KBM-7 (cell line): Measurements from ENCODE around the gene ZBTB8B.
A peak's percentile ranks its signal among the peaks of the same experiment; 100 is the strongest.

Experiments used
- DNase-seq: peaks from one replicate; pipeline ENCODE4 v3.0.0-alpha.2; 2015
- in situ Hi-C: fragments of 300-500 bp; cut with MboI; formaldehyde crosslinking; loops from 2 replicates; pipeline ENCODE4 v1.14.3; 2020; ENCODE audit warnings: low sequenced_read_pairs, low pct_unique_long_range_greater_than_20kb, mixed read lengths

Gene ZBTB8B

DNA sequence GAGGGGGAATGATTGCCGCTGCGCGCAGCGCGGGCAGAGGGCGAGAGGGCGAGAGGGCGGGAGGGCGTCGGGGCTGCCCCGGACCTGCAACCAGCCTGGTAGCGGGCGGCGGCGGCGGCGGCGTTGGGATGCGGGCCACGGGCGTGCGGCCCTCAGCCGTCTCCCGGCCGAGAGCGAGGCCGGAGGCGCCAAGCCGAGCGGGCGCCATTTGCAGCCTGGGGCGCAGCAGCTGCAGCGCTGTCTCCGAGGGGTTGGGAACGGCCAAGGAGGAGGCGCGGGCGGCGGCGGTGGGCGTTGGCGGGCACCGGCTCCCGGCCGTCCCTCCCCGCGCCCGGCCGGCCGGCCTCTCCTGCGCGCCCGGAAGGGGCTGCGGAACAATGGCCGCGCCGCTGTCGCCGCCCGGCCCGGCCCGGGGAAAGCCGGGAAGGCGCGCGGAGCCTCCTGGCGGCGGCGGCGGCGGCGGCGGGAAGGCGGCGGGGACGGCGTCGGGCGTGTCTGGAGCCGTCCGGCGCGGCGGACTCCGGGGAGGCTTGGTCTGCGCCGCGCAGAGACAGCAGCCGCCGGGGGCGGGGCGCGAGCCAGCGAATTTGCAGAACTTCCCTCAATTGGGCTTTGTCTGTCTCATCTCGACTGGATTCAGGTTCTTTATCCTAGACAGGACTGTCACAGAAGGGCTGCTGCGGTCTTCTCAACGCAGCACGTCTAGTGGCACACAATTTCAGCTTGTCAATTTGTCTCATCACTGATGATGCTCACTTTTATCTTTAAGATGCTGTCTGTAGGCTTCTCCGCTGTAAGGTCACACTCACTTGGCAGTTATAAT lies 35.7 kb downstream of the ZBTB8B start:
- DNase-seq: peak; percentile 81
- in situ Hi-C loops: no loop called here

DNA sequence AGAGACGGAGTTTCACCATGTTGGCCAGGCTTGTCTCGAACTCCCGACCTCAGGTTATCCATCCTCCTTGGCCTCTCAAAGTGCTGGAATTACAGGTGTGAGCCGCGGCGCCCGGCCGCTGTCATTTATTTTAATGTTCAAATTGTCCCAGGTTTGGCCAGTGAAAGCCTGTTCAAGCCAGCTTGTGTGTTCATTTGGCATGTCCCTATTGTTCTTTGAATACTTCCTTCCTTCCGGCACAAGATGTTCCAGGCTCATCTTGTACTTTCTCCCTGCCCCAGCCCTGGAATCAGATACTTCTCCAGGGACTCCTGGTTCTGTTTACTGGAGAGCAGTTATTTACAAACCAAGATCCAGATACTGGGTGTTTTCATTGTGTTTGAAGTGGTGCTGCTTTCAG lies 37.0 kb downstream of the ZBTB8B start:
- in situ Hi-C loops: no loop called here
- no peak for DNase-seq

DNA sequence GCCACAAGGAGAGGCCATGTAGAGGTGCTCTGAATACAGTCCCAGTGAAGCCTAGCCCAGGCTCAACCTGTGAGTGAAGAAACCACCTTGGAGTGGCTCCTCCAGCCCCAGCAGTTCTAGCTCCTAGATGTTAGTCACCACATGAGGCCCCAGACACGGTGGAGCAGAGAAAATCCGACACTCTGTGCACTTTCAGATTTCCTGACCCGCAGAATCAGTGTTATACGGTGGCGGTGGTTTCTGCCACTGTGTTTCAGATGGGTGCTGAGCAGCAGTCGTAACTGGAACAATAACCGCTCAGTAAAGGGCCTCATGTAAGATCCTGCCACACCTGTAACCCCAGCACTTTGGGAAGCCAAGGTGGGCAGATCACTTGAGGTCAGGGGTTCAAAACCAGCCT lies 38.3 kb downstream of the ZBTB8B start:
- DNase-seq: no peak
- in situ Hi-C loops: no loop called here

- DNase-seq: no peak
- in situ Hi-C loops: no loop called here
Observed at GRCh38 chr1:32507021-32507420, 42.1 kb downstream of the ZBTB8B start.

GRCh38 chr1:32508761-32509160 lies 43.9 kb downstream of the ZBTB8B start:
- in situ Hi-C loops: no loop called here

DNA sequence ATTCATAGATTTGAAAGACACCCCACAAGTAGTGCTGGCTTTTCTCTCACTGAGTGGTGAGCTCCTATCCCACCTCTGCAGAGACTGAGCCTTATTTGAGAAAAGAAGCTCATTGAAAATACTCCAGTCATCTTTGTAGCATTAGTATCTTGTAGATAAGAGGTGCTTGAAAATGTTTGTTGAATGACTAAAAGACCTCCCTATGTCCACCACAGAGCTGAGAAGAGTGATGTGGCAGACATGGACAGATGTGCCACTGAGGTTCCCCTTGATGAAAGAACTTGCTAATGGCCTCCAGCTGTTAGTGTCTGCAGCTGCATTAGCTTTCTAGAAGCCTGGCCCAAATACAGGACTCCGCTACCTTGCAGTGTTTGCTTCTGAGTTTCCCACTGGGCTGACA lies 45.1 kb downstream of the ZBTB8B start:
- in situ Hi-C loops: no loop called here
- DNase-seq: no peak

More at GRCh38 chr1:32508761-32509160, 43.9 kb downstream of the ZBTB8B start:
- DNase-seq: no peak
